GM21786 (cell line): ENCODE measurements around the gene RIF1.
A peak's percentile ranks its signal among the peaks of the same experiment; 100 is the strongest.
"Not testable (repeated sequence)": the region's sequence is repeated elsewhere in the genome, so short reads cannot be mapped to it uniquely, and the experiment has no call there.

Experiments used
- ATAC-seq: cut with Tn5 transposase; IDR thresholded peaks from one replicate; pipeline ENCODE4 v1.9.1; 2021; ENCODE audit not compliant: unreplicated experiment

Gene RIF1

GRCh38 chr2:151408788-151409600, 708 bp upstream of the RIF1 start:
- ATAC-seq = no peak

GRCh38 chr2:151410485-151410834, 758 bp downstream of the RIF1 start:
- ATAC-seq = peak; percentile 30

GRCh38 chr2:151417650-151418049, 7.9 kb downstream of the RIF1 start:
- ATAC-seq = no peak

- ATAC-seq = not testable (repeated sequence)
These were observed 12.0 kb downstream of the RIF1 start for GRCh38 chr2:151421681-151422080.

- ATAC-seq = peak; percentile 87
These were observed 13.3 kb downstream of the RIF1 start for GRCh38 chr2:151422917-151423439.

- no peak for ATAC-seq
These were observed 14.1 kb downstream of the RIF1 start for GRCh38 chr2:151423760-151424159.

GRCh38 chr2:151437630-151438029, 27.9 kb downstream of the RIF1 start:
- no peak for ATAC-seq

- ATAC-seq = no peak
These were observed 28.8 kb downstream of the RIF1 start for GRCh38 chr2:151438506-151438905.

GRCh38 chr2:151439127-151439526, 29.4 kb downstream of the RIF1 start:
- no peak for ATAC-seq

- no peak for ATAC-seq
These were observed 49.7 kb downstream of the RIF1 start for GRCh38 chr2:151459358-151459757.

GRCh38 chr2:151465771-151466170, 56.1 kb downstream of the RIF1 start:
- ATAC-seq = no peak

- ATAC-seq = no peak
These were observed 60.9 kb downstream of the RIF1 start for GRCh38 chr2:151470556-151470955.

- ATAC-seq = no peak
These were observed 63.3 kb downstream of the RIF1 start for GRCh38 chr2:151472966-151473365.

- ATAC-seq = no peak
These were observed 65.4 kb downstream of the RIF1 start for GRCh38 chr2:151475071-151475470.

- ATAC-seq = no peak
These were observed 66.6 kb downstream of the RIF1 start for GRCh38 chr2:151476287-151476686.

- no peak for ATAC-seq
These were observed 68.3 kb downstream of the RIF1 start for GRCh38 chr2:151478011-151478410.

- ATAC-seq = no peak
These were observed 72.0 kb downstream of the RIF1 start for GRCh38 chr2:151481744-151482143.

- ATAC-seq = no peak
These were observed 72.5 kb downstream of the RIF1 start for GRCh38 chr2:151482171-151482725.

- no peak for ATAC-seq
These were observed 73.8 kb downstream of the RIF1 start for GRCh38 chr2:151483546-151483945.

- ATAC-seq = no peak
These were observed 74.4 kb downstream of the RIF1 start for GRCh38 chr2:151484100-151484499.

- no peak for ATAC-seq
These were observed 76.4 kb downstream of the RIF1 start for GRCh38 chr2:151486053-151486452.

GRCh38 chr2:151490276-151490675, 80.6 kb downstream of the RIF1 start:
- ATAC-seq = no peak

GRCh38 chr2:151491496-151491895, 81.8 kb downstream of the RIF1 start:
- ATAC-seq = no peak
